A549 treated with CORT108297 at 1 μM for 4 hours (cell line): ENCODE results near the gene IDI2. TPM values are rescaled to one million over a fixed set of nuclear protein-coding genes. Genes with fewer than 3 reads are reported as not detected.

Experiments
- total RNA-seq: library from RNA; stranded (reverse); fragments of 200-300 nt; extraction: Qiagen RNA extraction; gene quantifications from 5 replicates; pipeline ENCODE4 v1.2.3, GENCODE V29; 2022

Gene IDI2
- 0.06 TPM in 1 of 5 replicates, not detected in the others for total RNA-seq

GRCh38 chr10:1025683-1026082, at the start of gene IDI2:
IDI2 (minus strand) TSS chr10:1025859; CDS start chr10:1024723, 1,136 bp downstream.

GRCh38 chr10:1056326-1057105, 30.9 kb upstream of the IDI2 start, which contains the start of gene WDR37:
WDR37 (plus strand) TSS chr10:1056385; CDS start chr10:1072156, 15,771 bp downstream.

GRCh38 chr10:1048732-1049424, 23.2 kb upstream of the IDI2 start, which contains the start of gene IDI1:
IDI1 (minus strand) TSS chr10:1049119; CDS start chr10:1049003, 116 bp downstream.

GRCh38 chr10:987870-988666, 37.6 kb downstream of the IDI2 start, which contains the start of gene GTPBP4:
GTPBP4 (plus strand) TSS chr10:988434; CDS start chr10:988480, 46 bp downstream.

Other genes starting within 250 kb of the IDI2 start
- gene LARP4B, start 94.2 kb downstream of the IDI2 start, total RNA-seq = 32.1 to 39.4 TPM (median 36.7 TPM) in 5 replicates
- 97.4 to 137 TPM (median 101 TPM) in 5 replicates for gene GTPBP4, start 37.4 kb downstream of the IDI2 start, total RNA-seq
- 26.2 to 29.5 TPM (median 28.5 TPM) in 5 replicates for gene IDI1, start 23.3 kb upstream of the IDI2 start, total RNA-seq
- 7.6 to 8.4 TPM (median 7.8 TPM) in 5 replicates for gene WDR37, start 30.5 kb upstream of the IDI2 start, total RNA-seq